HEK293 (cell line): Measurements from ENCODE around the gene RASL11A.
"Not testable (repeated sequence)": the region's sequence is repeated elsewhere in the genome, so short reads cannot be mapped to it uniquely, and the experiment has no call there.

Experiments used
- ZNF24 ChIP-seq: fragments of 450-650 bp; formaldehyde crosslinking; IDR thresholded peaks from 2 replicates; pipeline ENCODE4 v1.5.1; 2016; ENCODE audit warnings: missing biosample characterization, missing genetic modification characterization
- ZNF292 ChIP-seq: fragments of 450-650 bp; formaldehyde crosslinking; IDR thresholded peaks from 2 replicates; pipeline ENCODE4 v1.5.1; 2016; ENCODE audit warnings: low read depth, missing biosample characterization, missing genetic modification characterization, borderline replicate concordance
- ZNF510 ChIP-seq: fragments of 450-650 bp; formaldehyde crosslinking; IDR thresholded peaks from 2 replicates; pipeline ENCODE4 v1.5.1; 2018; ENCODE audit warnings: mild to moderate bottlenecking, missing genetic modification characterization, missing biosample characterization; ENCODE audit not compliant: insufficient replicate concordance

GRCh38 chr13:27291967-27292366 lies 21.3 kb downstream of the RASL11A start:
- not testable (repeated sequence) for TF ChIP-seq ZNF24 (tag by site-specific recombination); ZNF292 (tag by site-specific recombination); ZNF510
